K562 (cell line): ENCODE results near the gene PACS1. TPM values are rescaled to one million over a fixed set of nuclear protein-coding genes. Genes with fewer than 3 reads are reported as not detected.
A peak's percentile ranks its signal among the peaks of the same experiment; 100 is the strongest.

Experiments used
- ATAC-seq: fragments of 200-7000 bp; cut with Tn5 transposase; 3 replicates; pipeline ENCODE4 v1.9.1; 2020; ENCODE audit warnings: moderate library complexity
- BruUV-seq: library from RNA; stranded (reverse); fragments of 400-500 nt; replicated peaks from 2 replicates; lab custom pipeline; 2021; lab: Mats Ljungman, UMichigan
- CTCF ChIA-PET: fragments of 300-600 bp; formaldehyde crosslinking; extraction: SDS; loops from one replicate; lab custom pipeline; 2021; ENCODE audit warnings: low intra/inter-chr PET ratio; lab: Yijun Ruan, JAX
- POLR2A ChIA-PET: fragments of 300-600, 350-650 bp; sonication (Branson Sonifier 250); formaldehyde crosslinking; extraction: SDS; loops from one replicate; lab custom pipeline; 2021; ENCODE audit warnings: antibody characterized with exemption, inconsistent platforms; lab: Yijun Ruan, JAX
- DNase-seq, 4 experiments: peaks; one replicate each; pipeline versions ENCODE4 v3.0.0 to v3.0.0-alpha.2; 2011 to 2018; ENCODE audit warnings: low spot score in 3 of 4, mixed read lengths in 3 of 4; ENCODE audit errors: extremely low read depth in 1 of 4
- FAIRE-seq: peaks from 2 replicates; lab custom pipeline; 2011; peaks lifted over from hg19 to GRCh38; lab: Jason Lieb, UNC
- H2AFZ ChIP-seq: 2 replicates; pipeline ENCODE4 v1.6.0; 2011; ENCODE audit warnings: low read depth, low read length, control low read depth, inconsistent platforms
- H3K27ac ChIP-seq: fragments of 200-600 bp; 3 replicates; pipeline ENCODE4 v1.8.0; 2011; ENCODE audit warnings: low read depth, mild to moderate bottlenecking, control low read depth, inconsistent platforms, low read length, moderate library complexity, mixed read lengths; ENCODE audit errors: extremely low read depth
- H3K27me3 ChIP-seq, 2 experiments: fragments of 300-600 bp in 1 of 2; 2 replicates in 1 of 2; 3 replicates in 1 of 2; pipeline versions ENCODE4 v1.6.0 to v1.8.0; 2011; ENCODE audit warnings: inconsistent platforms in 2 of 2, low read length in 2 of 2, mild to moderate bottlenecking in 1 of 2, mixed read lengths in 1 of 2, moderate library complexity in 1 of 2; ENCODE audit not compliant: control insufficient read depth in 2 of 2, insufficient read depth in 2 of 2
- H3K36me3 ChIP-seq: fragments of 300-600 bp; 3 replicates; pipeline ENCODE4 v1.8.0; 2011; ENCODE audit warnings: mild to moderate bottlenecking, low read length, inconsistent platforms; ENCODE audit not compliant: control insufficient read depth, insufficient read depth
- H3K4me1 ChIP-seq, 2 experiments: fragments of 200-600 bp in 1 of 2; replicated peaks in 1 of 2; 2 replicates in 1 of 2; 3 replicates in 1 of 2; pipeline versions ENCODE4 v1.5.1 to v1.8.0; 2011; ENCODE audit warnings: inconsistent platforms in 2 of 2, low read length in 2 of 2, mild to moderate bottlenecking in 1 of 2, mixed read lengths in 1 of 2, moderate library complexity in 1 of 2; ENCODE audit not compliant: control insufficient read depth in 2 of 2, insufficient read depth in 2 of 2
- H3K4me2 ChIP-seq: 2 replicates; pipeline ENCODE4 v1.6.1; 2011; ENCODE audit warnings: low read length, control low read depth, inconsistent platforms, mixed read lengths; ENCODE audit not compliant: insufficient read depth
- H3K4me3 ChIP-seq: fragments of 200-600 bp; sonication (generic), shearing (Covaris generic); 2 replicates; pipeline ENCODE4 v1.5.1; 2016; ENCODE audit warnings: control low read depth, inconsistent platforms
- H3K79me2 ChIP-seq: fragments of 200-600 bp; 3 replicates; pipeline ENCODE4 v1.8.0; 2011; ENCODE audit warnings: low read length, inconsistent platforms; ENCODE audit not compliant: control insufficient read depth, insufficient read depth
- H3K9ac ChIP-seq, 2 experiments: 2 replicates each; pipeline versions ENCODE4 v1.6.0 to v1.6.1; 2011; ENCODE audit warnings: low read depth in 2 of 2, low read length in 2 of 2, control low read depth in 1 of 2, inconsistent platforms in 1 of 2, mild to moderate bottlenecking in 1 of 2, mixed read lengths in 1 of 2; ENCODE audit not compliant: insufficient read depth in 1 of 2
- H3K9me1 ChIP-seq: one replicate; pipeline ENCODE4 v1.6.0; 2011; ENCODE audit warnings: inconsistent platforms, mild to moderate bottlenecking, low read length, moderate library complexity; ENCODE audit not compliant: control insufficient read depth, insufficient read depth
- H3K9me3 ChIP-seq: replicated peaks from 2 replicates; pipeline ENCODE4 v1.5.1; 2011; ENCODE audit warnings: low read depth, low read length, inconsistent platforms; ENCODE audit not compliant: control insufficient read depth, insufficient read depth
- H4K20me1 ChIP-seq: replicated peaks from 2 replicates; pipeline ENCODE4 v1.6.1; 2011; ENCODE audit warnings: low read length, inconsistent platforms, mixed read lengths; ENCODE audit not compliant: control insufficient read depth, insufficient read depth
- CEBPZ ChIP-seq: fragments of 150-350 bp; IDR thresholded peaks from 2 replicates; pipeline ENCODE4 v1.6.1; 2014; ENCODE audit warnings: low read depth, mild to moderate bottlenecking, low read length, borderline replicate concordance
- NFIC ChIP-seq: fragments of 450-650 bp; IDR thresholded peaks from 2 replicates; pipeline ENCODE4 v1.6.1; 2017; ENCODE audit warnings: mild to moderate bottlenecking, inconsistent platforms
- WGBS: fragments of 100-300 bp; shearing (Covaris generic); methylation state at CpG from one replicate; pipeline ENCODE4 v1.1.6; 2016; ENCODE audit warnings: low coverage, mixed read lengths; ENCODE audit not compliant: insufficient coverage; ENCODE audit errors: missing lambda C conversion rate; 5-methylcytosine and 5-hydroxymethylcytosine counted together
- in situ Hi-C: fragments of 300-500 bp; cut with MboI; formaldehyde crosslinking; loops from 4 replicates; pipeline ENCODE4 v1.15.0; 2018; ENCODE audit warnings: inconsistent platforms, mixed read lengths
- intact Hi-C: fragments of 100-400 bp; cut with micrococcal nuclease; formaldehyde crosslinking; loops from 2 replicates; pipeline ENCODE4 v1.14.2; 2022
- polyA plus RNA-seq, 8 experiments: library from polyadenylated mRNA; depleted of rRNA in 4 of 8; stranded (reverse) in 5 of 8; unstranded in 3 of 8; fragments of >200 nt; fragmentation: Nextera tagmentation in 2 of 8; fragmentation: Illumina TruSeq in 1 of 8; extraction: Ambion mirVana in 2 of 8; extraction: Trizol in 1 of 8; gene quantifications; 2 replicates each; pipeline versions ENCODE4 v1.2.1 to v1.2.3, GENCODE V29; 2011 to 2014; ENCODE audit warnings: inconsistent platforms in 1 of 8, missing spikeins in 1 of 8
- total RNA-seq, 7 experiments: library from RNA; depleted of rRNA in 6 of 7; stranded (reverse); fragments of >200 nt in 6 of 7; fragmentation: Illumina TruSeq in 2 of 7; extraction: Trizol in 2 of 7; gene quantifications; 2 replicates each; pipeline versions ENCODE4 v1.2.1 to v1.2.3, GENCODE V29; 2011 to 2021; ENCODE audit warnings: low replicate concordance in 1 of 7

Gene PACS1
- total and polyA plus RNA-seq, 9 of the 15 experiments (the other 6 are each of a cell fraction or from before 2014, with no cell fraction given): 0.34 to 28.1 (median 8.5) TPM

- Histone ChIP-seq H3K79me2 (0 out of 3 replicates have a peak, but pooled peaks cover 3% of the 10 kb centered on the region), H3K9me1 (no peaks in the 10 kb centered on the region), H3K4me2 (no peak overlapping the region), H3K9ac (no peak overlapping the region), H2AFZ (no peak overlapping the region), H3K9me3 (no peaks in the 10 kb centered on the region), H3K4me1 (peaks cover 3 to 9% of the 10 kb centered on the region in 2 experiments; a peak in 3 of 5 replicates), H4K20me1 (no peaks in the 10 kb centered on the region), H3K4me3 (no peak overlapping the region)
- WGBS: 51% methylated on average over 4 of the region's 8 CpGs
- ATAC-seq (no peak), FAIRE-seq (no peak)
- CTCF ChIA-PET: no interaction called here
- TF ChIP-seq CEBPZ (no peak), NFIC (peak; percentile 48)
- TF ChIP-seq, all 486 proteins: peak for 1
- DNase-seq: no peak
- Histone ChIP-seq H3K36me3 (no peaks in the 10 kb centered on the region), H3K27me3 (no peaks in the 10 kb centered on the region), H3K27ac (no peak overlapping the region)
- intact Hi-C loops (no loop called here), in situ Hi-C loops (no loop called here)
- BruUV-seq: no TSS peak
- POLR2A ChIA-PET: interaction anchor here (0.7 to 1.1 kb wide), 3 partner anchors 9 to 188 kb away, joined by 3 to 5 read pairs (median 4); partner anchors contain the start of gene B4GAT1
Measured at GRCh38 chr11:66159324-66159984, 89.4 kb downstream of the PACS1 start.
